ENCODE measurements around the gene SWT1. TPM values are rescaled to one million over a fixed set of nuclear protein-coding genes. Genes with fewer than 3 reads are reported as not detected.

Gene SWT1, protein sequence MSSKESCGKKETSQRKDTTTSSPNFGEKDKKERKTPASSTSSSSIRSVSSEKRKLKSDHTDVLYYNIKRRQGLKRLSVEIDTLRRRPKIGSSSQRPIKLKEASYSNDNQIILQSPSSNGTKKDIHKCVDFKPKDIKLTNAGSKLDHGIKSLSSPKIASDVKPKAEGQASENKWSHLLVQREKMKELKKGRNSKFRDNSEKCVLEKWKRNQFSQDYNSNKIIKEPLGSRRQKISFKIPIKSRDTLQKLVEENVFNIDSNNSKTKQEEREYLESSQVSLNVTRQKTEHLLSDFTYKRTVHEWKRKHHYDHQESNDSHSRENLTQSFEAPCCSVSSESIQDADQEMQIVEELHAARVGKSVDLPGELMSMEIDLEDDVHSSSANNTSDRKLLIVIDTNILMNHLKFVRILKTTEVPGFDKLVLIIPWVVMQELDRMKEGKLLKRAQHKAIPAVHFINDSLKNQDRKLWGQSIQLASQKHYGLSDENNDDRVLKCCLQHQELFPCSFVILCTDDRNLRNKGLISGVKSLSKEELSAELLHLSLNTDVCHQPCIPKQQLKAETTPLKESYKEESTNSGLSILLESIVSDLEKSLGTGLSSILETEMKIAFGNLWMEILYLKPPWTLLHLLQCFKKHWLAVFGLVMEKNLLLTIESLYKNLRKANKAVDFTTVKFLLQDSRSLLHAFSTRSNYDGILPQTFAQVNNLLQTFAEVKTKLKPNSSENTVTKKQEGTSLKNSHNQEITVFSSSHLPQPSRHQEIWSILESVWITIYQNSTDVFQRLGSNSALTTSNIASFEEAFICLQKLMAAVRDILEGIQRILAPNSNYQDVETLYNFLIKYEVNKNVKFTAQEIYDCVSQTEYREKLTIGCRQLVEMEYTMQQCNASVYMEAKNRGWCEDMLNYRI
- total RNA-seq, result 10.2 TPM

DNA sequence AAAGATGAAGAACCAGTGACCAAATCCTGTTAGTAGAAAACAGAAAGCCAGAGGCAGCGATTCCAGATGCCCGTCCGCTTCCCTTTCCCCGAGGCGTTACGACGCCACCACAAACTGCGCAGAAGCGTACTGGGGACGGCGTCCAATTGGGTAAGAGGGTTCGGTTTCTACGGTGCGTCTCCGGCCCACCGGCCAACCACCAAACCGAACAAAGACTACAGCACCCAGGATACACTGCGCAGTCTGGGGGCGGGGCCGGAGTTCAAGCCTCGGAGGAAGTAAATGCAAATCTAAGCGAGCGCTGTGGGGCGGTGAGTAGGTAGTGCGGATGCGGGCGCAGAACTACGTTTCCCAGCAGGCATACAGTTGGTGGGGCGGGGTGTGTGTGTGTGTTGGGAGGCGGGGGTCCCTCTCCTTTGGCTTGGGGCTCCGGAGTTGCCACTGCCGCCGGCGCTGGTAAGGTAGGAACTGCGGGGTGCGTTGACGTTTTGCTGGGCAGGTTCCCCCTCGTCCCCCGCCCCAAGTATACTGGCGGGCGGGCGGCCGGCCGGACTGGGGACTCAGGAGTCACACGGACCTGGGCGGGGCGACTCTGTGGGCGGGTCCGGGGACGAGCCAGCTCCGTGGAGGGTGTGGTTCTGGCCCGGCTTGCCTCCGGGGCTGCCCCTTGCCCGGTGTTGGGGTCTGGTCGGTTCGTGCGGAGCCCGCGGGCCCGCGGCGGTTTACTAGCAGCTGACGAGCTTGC lies at the start of gene SWT1, which contains the start of gene TRMT1L:
Gene SWT1 (plus strand): TSS at position 314 of the 745 bp plus-strand sequence. CDS start 3,675 bp downstream, outside the sequence.
Gene TRMT1L (minus strand): TSS at position 100 of the 745 bp plus-strand sequence. CDS start 241 bp downstream, outside the sequence.
- peak; percentile 99 for DNase-seq

GRCh38 chr1:185108321-185108720 lies 48.6 kb upstream of the SWT1 start:
- no peak for DNase-seq

DNA sequence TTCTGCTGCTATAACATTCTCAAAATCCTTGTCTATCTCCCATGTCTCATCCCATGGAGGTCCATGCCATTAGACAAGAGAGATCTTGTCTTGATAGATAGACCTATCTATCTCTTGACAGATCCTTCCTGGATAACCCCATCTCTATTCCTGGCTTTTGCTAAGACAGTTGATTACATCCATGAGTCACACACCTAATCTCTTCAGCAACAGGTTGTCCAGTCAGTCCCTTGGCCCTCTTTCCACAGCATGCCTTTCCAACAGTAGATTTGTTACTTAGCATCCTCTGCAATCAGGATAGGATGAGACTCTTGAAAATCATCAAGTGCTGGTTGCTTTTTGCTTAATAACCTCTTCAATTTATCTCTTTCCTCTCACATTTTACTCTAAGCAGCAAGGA lies 46.8 kb upstream of the SWT1 start:
- DNase-seq, result no peak

GRCh38 chr1:185111873-185112272 lies 45.1 kb upstream of the SWT1 start:
- no peak for DNase-seq

DNA sequence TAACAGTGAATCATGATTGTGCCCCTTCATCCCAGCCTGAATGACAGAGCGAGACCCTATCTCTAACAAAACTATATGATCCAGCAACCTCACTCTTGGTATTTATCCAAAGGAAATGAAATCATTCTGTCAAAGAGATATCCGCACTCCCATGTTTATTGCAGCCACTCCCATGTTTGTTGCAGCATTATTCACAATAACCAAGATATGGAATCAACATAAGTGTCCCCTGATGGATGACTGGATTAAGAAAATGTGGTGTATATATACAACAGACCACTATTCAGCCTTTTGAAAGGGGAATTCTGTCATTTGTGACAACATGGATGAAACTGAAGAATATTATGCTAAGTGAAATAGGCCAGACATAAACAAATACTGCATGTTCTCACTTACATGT lies 44.6 kb upstream of the SWT1 start:
- peak; percentile 2 for DNase-seq

GRCh38 chr1:185129708-185130107 lies 27.3 kb upstream of the SWT1 start:
- no peak for DNase-seq

DNA sequence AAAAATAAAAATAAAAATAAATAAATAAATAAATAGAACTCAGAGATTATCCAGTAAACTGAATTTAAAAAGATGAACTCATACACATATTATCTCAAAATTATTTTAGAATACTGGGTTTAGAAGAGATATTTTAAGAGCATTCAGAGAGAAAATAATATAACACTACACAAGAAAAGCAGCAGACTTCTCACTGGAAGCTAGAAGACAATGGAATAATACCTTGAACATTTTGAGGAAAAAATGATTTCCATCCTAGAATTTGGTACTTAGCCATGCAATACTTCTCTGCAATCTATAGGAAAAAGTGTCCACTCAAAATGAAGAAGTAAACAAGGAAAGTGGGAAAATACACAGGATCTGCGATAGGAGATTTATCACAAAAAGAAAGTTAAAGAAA lies 24.4 kb upstream of the SWT1 start:
- no peak for DNase-seq

DNA sequence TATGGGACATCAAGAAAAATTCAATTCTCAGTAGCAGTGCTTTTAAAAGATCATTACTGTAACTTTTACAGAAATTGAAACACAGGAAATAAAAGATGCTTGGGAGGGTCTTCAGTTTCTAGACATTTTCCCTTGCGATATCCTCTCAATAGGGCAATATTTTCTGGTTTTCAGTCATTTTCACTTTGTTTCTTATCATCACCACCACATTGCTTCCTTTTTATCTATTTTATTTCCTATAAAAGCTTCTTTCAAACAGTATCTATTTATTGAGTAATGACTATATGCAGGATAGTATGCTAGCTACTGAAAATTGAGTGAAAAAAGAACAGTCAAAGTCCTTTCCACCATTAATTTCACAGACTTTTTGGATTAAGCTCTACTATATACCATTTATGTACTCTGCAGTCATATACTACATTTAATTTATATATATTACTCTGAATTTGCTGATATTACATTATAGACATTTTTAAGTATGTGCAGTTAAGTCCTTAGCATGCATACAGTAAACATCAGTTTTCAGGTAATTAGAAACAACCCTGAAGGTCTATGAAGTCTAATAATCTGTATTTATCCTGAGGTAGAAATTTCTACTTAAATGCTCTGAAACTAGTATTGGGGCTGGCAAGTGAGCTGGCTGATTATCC lies 18.9 kb upstream of the SWT1 start:
- DNase-seq, result no peak

- no peak for DNase-seq
Observed at GRCh38 chr1:185139246-185139645, 17.7 kb upstream of the SWT1 start.

- DNase-seq, result no peak
Observed at GRCh38 chr1:185144233-185144632, 12.7 kb upstream of the SWT1 start.

DNA sequence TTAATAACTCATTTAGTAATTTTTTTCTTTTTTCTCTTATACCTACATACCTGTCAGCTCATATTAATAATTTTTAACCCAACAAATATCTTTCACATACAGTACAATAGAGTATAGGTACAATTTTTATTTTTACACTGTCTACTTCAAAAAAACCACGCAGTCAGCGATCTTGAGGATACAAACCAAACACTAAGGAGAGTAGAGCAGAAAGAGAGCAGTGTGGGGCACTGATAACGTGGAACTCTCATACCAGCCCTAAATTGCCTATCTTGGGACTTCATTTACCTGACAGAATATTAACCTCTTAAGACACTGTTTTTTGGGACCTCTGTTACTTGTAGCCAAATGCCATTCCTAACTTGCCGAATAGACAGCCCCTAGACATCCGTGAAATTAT lies 5.8 kb upstream of the SWT1 start:
- no peak for DNase-seq

GRCh38 chr1:185152187-185152767 lies 4.7 kb upstream of the SWT1 start:
- DNase-seq, result peak; percentile 22

- no peak for DNase-seq
Observed at GRCh38 chr1:185154912-185155513, 2.0 kb upstream of the SWT1 start.

- peak; percentile 54 for DNase-seq
Observed at GRCh38 chr1:185155600-185156287, 1.2 kb upstream of the SWT1 start.

DNA sequence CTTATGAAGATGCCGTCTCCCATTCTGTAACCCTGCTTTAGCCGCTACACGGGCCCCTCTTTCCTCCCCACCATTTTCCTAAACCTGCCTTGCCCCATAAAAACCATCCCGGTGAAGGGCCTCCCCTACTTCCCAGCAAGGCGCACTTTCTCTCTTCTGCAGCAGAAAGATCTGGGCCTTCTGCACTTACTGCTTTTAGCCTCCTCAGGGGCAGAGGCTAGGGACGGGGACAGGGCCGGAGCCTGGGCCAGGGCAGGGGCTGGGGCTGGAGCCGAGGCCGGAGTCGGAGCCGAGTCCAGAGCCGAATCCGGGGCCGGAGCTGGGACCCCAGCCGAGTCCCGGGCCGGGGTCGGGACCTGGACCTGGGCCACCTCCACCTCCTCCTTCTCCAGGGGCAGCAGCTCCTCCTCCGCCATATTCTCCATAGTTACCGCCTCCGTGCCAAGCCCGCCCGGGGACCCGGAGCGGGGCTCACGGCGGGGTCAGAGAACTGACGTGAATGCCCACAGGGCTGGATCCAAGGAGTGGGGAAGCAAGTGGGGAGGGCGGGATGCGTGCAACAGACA lies 596 bp upstream of the SWT1 start:
- DNase-seq, result peak; percentile 54

DNA sequence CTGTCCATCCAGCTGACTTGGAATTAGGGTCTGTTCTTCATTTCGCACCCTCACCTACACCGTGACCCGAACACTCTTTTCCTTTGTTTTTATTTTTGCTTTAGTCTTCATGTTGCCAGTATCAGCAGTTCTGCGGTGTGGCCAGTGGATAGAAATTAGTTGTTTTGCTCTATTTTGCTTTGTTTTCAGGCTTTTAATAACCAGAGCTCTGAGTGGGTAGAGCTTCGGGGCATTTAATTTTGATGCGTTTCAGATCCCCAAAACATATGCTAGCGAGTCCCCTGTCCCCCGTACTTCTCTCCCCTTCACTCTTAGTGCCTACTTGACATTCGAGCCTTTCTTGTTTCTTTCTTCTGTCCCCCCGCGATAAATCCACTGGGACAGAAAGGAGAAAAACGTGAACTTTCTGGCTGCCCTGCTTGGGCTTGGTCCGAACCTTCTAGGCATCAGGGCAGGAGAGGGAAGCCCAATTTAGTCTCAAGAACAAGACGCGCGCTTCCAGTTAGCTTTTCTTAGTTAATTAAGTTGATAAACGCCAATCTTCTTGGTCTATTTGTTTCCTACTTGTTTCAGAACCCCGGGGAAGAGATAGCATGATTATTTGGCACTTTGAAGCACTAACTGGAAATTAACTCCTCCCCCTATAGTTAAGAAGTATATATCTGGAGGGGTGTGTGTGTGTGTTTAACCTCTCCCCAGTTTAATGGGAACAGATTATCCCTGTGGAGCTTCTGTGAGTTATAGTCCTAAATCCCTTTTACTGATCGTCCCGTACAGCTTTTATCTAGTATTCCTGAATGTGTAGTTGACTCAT lies 839 bp downstream of the SWT1 start:
- DNase-seq, result peak; percentile 69

DNA sequence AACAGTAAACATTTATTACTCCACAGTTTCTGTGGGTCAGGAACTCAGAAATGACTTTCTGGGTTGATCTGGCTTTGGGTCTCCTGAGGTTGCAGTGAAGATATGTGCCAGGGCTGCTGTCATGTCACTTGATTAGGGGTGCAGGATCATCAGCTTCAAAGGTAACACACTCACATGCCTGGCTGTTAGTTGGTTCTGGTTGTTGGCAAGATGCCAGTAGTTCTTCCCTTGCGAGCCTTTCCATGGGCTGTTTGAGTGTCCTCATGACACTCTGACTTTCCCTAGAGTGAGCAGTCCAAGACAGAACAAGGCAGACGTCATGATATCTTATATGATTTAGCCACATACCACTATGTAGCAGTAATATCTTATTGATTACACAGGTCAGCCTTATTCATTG lies 1.8 kb downstream of the SWT1 start:
- no peak for DNase-seq

DNA sequence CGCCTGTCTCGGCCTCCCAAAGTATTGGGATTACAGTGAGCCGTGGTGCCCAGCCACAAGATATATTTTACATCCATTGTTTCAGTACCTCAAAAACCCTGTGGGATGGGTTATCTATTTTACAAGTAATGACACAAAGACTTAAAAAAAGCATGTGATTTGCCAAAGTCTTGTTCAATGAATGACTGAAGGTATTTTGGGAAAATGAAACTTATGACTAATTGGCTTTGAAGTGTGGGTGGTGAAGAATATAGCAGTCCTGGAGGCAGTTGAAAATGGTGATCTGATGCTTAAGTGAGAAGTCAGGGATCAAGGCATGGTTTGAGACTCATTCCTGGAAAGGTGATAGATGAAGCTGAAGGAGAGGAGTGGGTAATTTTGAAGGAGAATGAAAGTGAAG lies 3.0 kb downstream of the SWT1 start:
- no peak for DNase-seq

DNA sequence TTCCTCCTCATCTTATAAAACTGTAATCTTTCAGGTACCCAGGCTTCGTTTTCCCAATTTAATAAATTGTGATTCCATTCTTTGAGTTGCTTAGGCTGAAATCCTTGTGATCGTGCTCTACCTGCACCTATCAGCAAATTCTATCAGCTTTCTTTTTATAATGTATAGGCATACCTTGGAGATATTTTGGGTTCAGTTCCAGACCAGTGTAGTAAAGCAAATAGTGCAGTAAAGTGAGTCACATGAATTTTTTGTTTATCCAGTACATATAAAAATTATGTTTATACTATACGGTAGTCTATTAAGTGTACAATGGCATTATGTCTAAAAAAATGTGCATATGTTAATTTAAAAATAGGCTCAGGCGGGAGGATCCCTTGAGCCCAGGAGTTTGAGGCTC lies 5.5 kb downstream of the SWT1 start:
- DNase-seq, result no peak
